ENCODE data around the gene CYP21A2. TPM values are rescaled to one million over a fixed set of nuclear protein-coding genes. Genes with fewer than 3 reads are reported as not detected.
"Not testable (repeated sequence)": the region's sequence is repeated elsewhere in the genome, so short reads cannot be mapped to it uniquely, and the experiment has no call there.

CYP21A2 gene
- 10 to 100 TPM in 1 of 4 donors, 1 to 10 TPM in 3; 1.0 to 15.3 (median 3.9) TPM for total RNA-seq

GRCh38 chr6:32037598-32038524, at the start of gene CYP21A2:
Gene CYP21A2 (plus strand): TSS chr6:32038415. CDS start chr6:32038423, 8 bp downstream.
- not testable (repeated sequence) for H3K9me3 ChIP-seq; H3K36me3 ChIP-seq; H3K27ac ChIP-seq; DNase-seq (ENCODE audit: low spot score in 2 of 2); H3K4me1 ChIP-seq; H3K4me3 ChIP-seq; H3K27me3 ChIP-seq
- WGBS, 2 donors = 69 to 78% methylated on average over 11 to 14 of the region's 19 CpGs

DNA sequence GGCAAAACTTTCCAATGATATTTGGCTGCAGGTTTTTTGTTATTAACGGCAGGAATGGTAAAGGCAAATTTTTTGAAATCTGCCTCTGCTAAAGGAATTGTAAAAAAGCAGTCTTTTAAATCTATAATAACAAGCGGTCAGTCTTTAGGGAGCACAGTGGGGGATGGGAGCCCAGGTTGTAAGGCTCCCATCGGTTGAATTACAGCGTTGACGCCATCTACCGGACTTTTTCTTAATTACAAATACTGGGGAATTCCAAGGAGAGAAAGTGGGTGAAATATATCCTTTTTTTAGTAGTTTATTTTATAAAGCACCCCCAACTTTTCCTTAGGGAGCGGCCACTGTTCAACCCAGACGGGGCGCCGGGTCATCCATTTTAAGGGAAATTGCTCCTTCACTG, 48.9 kb upstream of the CYP21A2 start:
- not testable (repeated sequence) for DNase-seq (ENCODE audit: low spot score in 2 of 2)
- WGBS, 2 donors = no CpG with 5 or more reads among the region's 10 CpGs

GRCh38 chr6:31994421-31994820, 43.8 kb upstream of the CYP21A2 start:
- H3K27me3 ChIP-seq; H3K4me3 ChIP-seq; DNase-seq (ENCODE audit: low spot score in 2 of 2); H3K27ac ChIP-seq; H3K9me3 ChIP-seq; H3K36me3 ChIP-seq; H3K4me1 ChIP-seq: not testable (repeated sequence)
- no CpG with 5 or more reads among the region's 14 CpGs for WGBS, 2 donors

More for the DNA sequence above, 48.9 kb upstream of the CYP21A2 start:
- H3K9me3 ChIP-seq, H3K4me1 ChIP-seq, H3K4me3 ChIP-seq, H3K27ac ChIP-seq, H3K27me3 ChIP-seq, H3K36me3 ChIP-seq: not testable (repeated sequence)

GRCh38 chr6:31996385-31996784, 41.8 kb upstream of the CYP21A2 start:
- not testable (repeated sequence) for H3K4me1 ChIP-seq; H3K27me3 ChIP-seq; H3K36me3 ChIP-seq; H3K9me3 ChIP-seq; DNase-seq (ENCODE audit: low spot score in 2 of 2); H3K4me3 ChIP-seq; H3K27ac ChIP-seq
- WGBS, 2 donors = 88% methylated on average over 5 of the region's 6 CpGs; no CpG with 5 or more reads in 1 of the 2 donors

DNA sequence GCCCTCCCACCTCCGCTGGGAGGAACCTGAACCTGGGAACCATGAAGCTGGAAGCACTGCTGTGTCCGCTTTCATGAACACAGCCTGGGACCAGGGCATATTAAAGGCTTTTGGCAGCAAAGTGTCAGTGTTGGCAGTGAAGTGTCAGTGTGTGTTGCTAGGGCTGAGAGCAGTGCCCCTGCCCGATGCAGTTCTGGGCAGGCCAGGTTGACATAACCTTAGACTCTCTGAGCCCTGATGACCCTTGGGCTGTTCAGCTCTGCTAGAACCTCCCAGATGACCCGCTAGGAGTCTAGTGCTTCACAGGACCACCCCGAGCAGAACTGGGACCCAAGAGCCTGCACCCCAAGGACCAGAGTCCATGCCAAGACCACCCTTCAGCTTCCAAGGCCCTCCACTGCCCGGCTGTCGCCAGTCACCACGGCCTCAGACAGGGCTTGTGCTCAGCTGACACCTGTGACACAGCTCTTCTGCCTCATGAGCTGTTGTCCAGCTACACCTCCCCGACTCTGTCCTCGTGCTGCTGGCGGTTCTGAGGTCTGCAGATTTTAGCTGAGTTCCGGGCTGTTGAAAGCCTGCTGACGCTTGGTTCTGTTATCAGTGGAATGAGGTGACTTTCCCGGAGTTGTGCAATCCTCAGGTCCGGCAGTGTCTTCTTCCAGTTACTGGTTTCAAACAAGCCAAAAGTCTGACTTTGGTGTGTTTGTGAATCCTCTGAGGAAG, 35.5 kb upstream of the CYP21A2 start:
- no CpG with 5 or more reads among the region's 15 CpGs for WGBS, 2 donors
- not testable (repeated sequence) for H3K27ac ChIP-seq; H3K27me3 ChIP-seq; H3K36me3 ChIP-seq; DNase-seq (ENCODE audit: low spot score in 2 of 2); H3K4me3 ChIP-seq; H3K9me3 ChIP-seq; H3K4me1 ChIP-seq

DNA sequence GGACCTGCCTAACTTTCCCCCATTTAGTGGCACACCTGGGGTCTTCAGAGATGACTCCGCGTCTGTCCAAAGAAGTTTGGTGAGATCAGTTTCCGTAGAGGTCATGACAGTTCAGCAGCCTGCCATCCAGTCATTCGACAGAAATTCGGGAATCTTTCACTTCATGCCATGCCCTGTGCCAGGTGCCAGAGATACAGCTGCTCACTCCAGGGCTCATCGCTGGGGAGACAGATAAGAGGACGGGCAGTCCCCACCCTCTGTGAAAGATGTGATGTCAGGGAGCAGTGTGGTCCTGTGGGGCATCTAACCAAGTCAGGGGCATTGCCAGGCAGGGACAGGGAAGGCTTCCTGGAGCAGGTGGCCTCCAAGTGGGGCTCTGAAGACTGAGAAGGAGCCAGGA, 34.9 kb upstream of the CYP21A2 start:
- DNase-seq (ENCODE audit: low spot score in 2 of 2); H3K4me1 ChIP-seq; H3K4me3 ChIP-seq; H3K27ac ChIP-seq; H3K27me3 ChIP-seq; H3K36me3 ChIP-seq; H3K9me3 ChIP-seq: not testable (repeated sequence)
- WGBS, 2 donors = no CpG with 5 or more reads among the region's 7 CpGs

- not testable (repeated sequence) for H3K9me3 ChIP-seq; H3K4me3 ChIP-seq; H3K36me3 ChIP-seq; H3K27ac ChIP-seq; DNase-seq (ENCODE audit: low spot score in 2 of 2); H3K27me3 ChIP-seq; H3K4me1 ChIP-seq
- 68 to 86% methylated on average over 3 to 4 of the region's 4 CpGs for WGBS, 2 donors
These were observed 33.8 kb upstream of the CYP21A2 start for GRCh38 chr6:32004393-32004792.

GRCh38 chr6:32004864-32005537, 33.2 kb upstream of the CYP21A2 start:
- H3K27ac ChIP-seq; H3K4me3 ChIP-seq; H3K27me3 ChIP-seq; H3K9me3 ChIP-seq; H3K4me1 ChIP-seq; DNase-seq (ENCODE audit: low spot score in 2 of 2); H3K36me3 ChIP-seq: not testable (repeated sequence)
- 68 to 69% methylated on average over 7 to 9 of the region's 13 CpGs for WGBS, 2 donors

DNA sequence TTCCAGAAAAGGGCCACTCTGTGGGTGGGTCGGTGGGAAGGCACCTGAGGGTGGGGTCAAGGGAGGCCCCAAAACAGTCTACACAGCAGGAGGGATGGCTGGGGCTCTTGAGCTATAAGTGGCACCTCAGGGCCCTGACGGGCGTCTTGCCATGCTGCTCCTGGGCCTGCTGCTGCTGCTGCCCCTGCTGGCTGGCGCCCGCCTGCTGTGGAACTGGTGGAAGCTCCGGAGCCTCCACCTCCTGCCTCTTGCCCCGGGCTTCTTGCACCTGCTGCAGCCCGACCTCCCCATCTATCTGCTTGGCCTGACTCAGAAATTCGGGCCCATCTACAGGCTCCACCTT, 32.7 kb upstream of the CYP21A2 start:
- not testable (repeated sequence) for H3K36me3 ChIP-seq; H3K4me1 ChIP-seq; H3K27ac ChIP-seq; H3K4me3 ChIP-seq; H3K9me3 ChIP-seq; DNase-seq (ENCODE audit: low spot score in 2 of 2); H3K27me3 ChIP-seq
- 77% methylated on average over 3 of the region's 9 CpGs; no CpG with 5 or more reads in 1 of the 2 donors for WGBS, 2 donors

GRCh38 chr6:32005991-32006529, 32.2 kb upstream of the CYP21A2 start:
- not testable (repeated sequence) for H3K36me3 ChIP-seq; DNase-seq (ENCODE audit: low spot score in 2 of 2); H3K27ac ChIP-seq; H3K9me3 ChIP-seq; H3K27me3 ChIP-seq; H3K4me3 ChIP-seq; H3K4me1 ChIP-seq
- WGBS, 2 donors = 61 to 82% methylated on average over 3 to 7 of the region's 8 CpGs

DNA sequence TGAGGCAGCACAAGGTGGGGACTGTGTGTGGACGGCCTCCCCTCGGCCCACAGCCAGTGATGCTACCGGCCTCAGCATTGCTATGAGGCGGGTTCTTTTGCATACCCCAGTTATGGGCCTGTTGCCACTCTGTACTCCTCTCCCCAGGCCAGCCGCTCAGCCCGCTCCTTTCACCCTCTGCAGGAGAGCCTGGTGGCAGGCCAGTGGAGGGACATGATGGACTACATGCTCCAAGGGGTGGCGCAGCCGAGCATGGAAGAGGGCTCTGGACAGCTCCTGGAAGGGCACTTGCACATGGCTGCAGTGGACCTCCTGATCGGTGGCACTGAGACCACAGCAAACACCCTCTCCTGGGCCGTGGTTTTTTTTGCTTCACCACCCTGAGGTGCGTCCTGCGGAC, 31.1 kb upstream of the CYP21A2 start:
- not testable (repeated sequence) for H3K27me3 ChIP-seq; H3K36me3 ChIP-seq; H3K9me3 ChIP-seq; DNase-seq (ENCODE audit: low spot score in 2 of 2); H3K4me3 ChIP-seq; H3K4me1 ChIP-seq; H3K27ac ChIP-seq
- WGBS, 2 donors = 62 to 79% methylated on average over 6 to 9 of the region's 12 CpGs

- H3K4me3 ChIP-seq; H3K4me1 ChIP-seq; H3K27ac ChIP-seq; H3K36me3 ChIP-seq; H3K9me3 ChIP-seq; DNase-seq (ENCODE audit: low spot score in 2 of 2); H3K27me3 ChIP-seq: not testable (repeated sequence)
- WGBS, 2 donors = no CpG with 5 or more reads among the region's 24 CpGs
These were observed 30.2 kb upstream of the CYP21A2 start for GRCh38 chr6:32008037-32008436.

GRCh38 chr6:32008616-32009015, 29.6 kb upstream of the CYP21A2 start:
- not testable (repeated sequence) for H3K4me3 ChIP-seq; DNase-seq (ENCODE audit: low spot score in 2 of 2); H3K27me3 ChIP-seq; H3K4me1 ChIP-seq; H3K36me3 ChIP-seq; H3K27ac ChIP-seq; H3K9me3 ChIP-seq
- WGBS, 2 donors = 60% methylated on average over 2 of the region's 12 CpGs; no CpG with 5 or more reads in 1 of the 2 donors
